H1 (cell line): Measurements from ENCODE around the gene UBR1. TPM values are rescaled to one million over a fixed set of nuclear protein-coding genes. Genes with fewer than 3 reads are reported as not detected.

Source experiments
- NANOG ChIP-seq: IDR thresholded peaks from 2 replicates; pipeline ENCODE4 v1.6.1; 2011; ENCODE audit warnings: low read length, low read depth, mild to moderate bottlenecking, inconsistent platforms; ENCODE audit not compliant: insufficient read depth, poor library complexity, severe bottlenecking
- TEAD4 ChIP-seq: IDR thresholded peaks from 2 replicates; pipeline ENCODE4 v1.6.1; 2012; ENCODE audit warnings: low read depth, low read length, inconsistent platforms, mixed read lengths
- polyA plus RNA-seq, 7 experiments: library from polyadenylated mRNA; depleted of rRNA in 3 of 7; stranded (reverse) in 5 of 7; unstranded in 2 of 7; fragments of >200 nt in 5 of 7; fragments of 200-250 nt in 2 of 7; gene quantifications; 1 replicate in 5 of 7; 2 replicates in 1 of 7; 4 replicates in 1 of 7; pipeline versions ENCODE4 v1.2.1 to v1.2.3, GENCODE V29; 2011 to 2013; ENCODE audit warnings: missing spikeins in 2 of 7, mixed read lengths in 2 of 7
- total RNA-seq: library from RNA; stranded (reverse); fragmentation: NEBNext Ultra II Directional; extraction: Animal tissue kit (Norgen Biotek cat#: 25700); gene quantifications from 2 replicates; pipeline ENCODE4 v1.2.1, GENCODE V29; 2021
- TF ChIP-seq, protein P1 (sequence below): IDR thresholded peaks from 2 replicates; pipeline ENCODE4 v1.6.1; 2012; ENCODE audit warnings: inconsistent platforms

UBR1 gene
- total and polyA plus RNA-seq, 2 of the 8 experiments (the other 6 are each of a cell fraction or from before 2014, with no cell fraction given), result 3.7 to 18.7 TPM

GRCh38 chr15:42920519-42921341 lies 185.1 kb downstream of the UBR1 start, which contains the start of gene TTBK2 (continued):
- TF ChIP-seq TEAD4, result no peak
- TF ChIP-seq, protein P1, sequence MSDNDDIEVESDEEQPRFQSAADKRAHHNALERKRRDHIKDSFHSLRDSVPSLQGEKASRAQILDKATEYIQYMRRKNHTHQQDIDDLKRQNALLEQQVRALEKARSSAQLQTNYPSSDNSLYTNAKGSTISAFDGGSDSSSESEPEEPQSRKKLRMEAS, result no peak
- no peak for TF ChIP-seq NANOG
